RWPE1 (cell line): ENCODE measurements around the gene GAL3ST1.

ENCODE experiments used
- CTCF ChIA-PET: fragments of 350-600 bp; sonication (Branson Sonifier 250); formaldehyde crosslinking; extraction: SDS; loops from one replicate; lab custom pipeline; 2021; lab: Yijun Ruan, JAX
- POLR2A ChIA-PET: fragments of 400-600 bp; formaldehyde crosslinking; extraction: SDS; loops from one replicate; lab custom pipeline; 2020; ENCODE audit warnings: antibody characterized with exemption; ENCODE audit not compliant: low non-redundant PET; lab: Yijun Ruan, JAX
- DNase-seq: peaks from one replicate; pipeline ENCODE4 v3.0.0; 2012; ENCODE audit warnings: low spot score
- H3K27ac ChIP-seq: fragments of 450-650 bp; 2 replicates; pipeline ENCODE4 v1.5.1; 2017
- CTCF ChIP-seq: fragments of 450-650 bp; conservative IDR thresholded peaks from 2 replicates; pipeline ENCODE4 v1.5.1; 2017; ENCODE audit warnings: low read depth, mild to moderate bottlenecking

GAL3ST1 gene

GRCh38 chr22:30516731-30517130, 57.7 kb downstream of the GAL3ST1 start:
- H3K27ac ChIP-seq: no peak overlapping the region
- CTCF ChIA-PET: interaction anchor here (0.6 kb wide), 1 partner anchor 603 kb away, joined by 3 read pairs; no protein-coding TSS in a partner anchor
- no peak for TF ChIP-seq CTCF
- POLR2A ChIA-PET: no interaction called here
- DNase-seq: no peak

- no peak overlapping the region for H3K27ac ChIP-seq
- POLR2A ChIA-PET: no interaction called here
- CTCF ChIA-PET: interaction anchor here (0.6 kb wide), 1 partner anchor 602 kb away, joined by 3 read pairs; no protein-coding TSS in a partner anchor
- DNase-seq: no peak
- no peak for TF ChIP-seq CTCF
Measured at GRCh38 chr22:30516273-30516672, 58.2 kb downstream of the GAL3ST1 start.

- CTCF ChIA-PET: no interaction called here
Measured at GRCh38 chr22:30514252-30514651, 60.2 kb downstream of the GAL3ST1 start.

GRCh38 chr22:30513462-30513861, 61.0 kb downstream of the GAL3ST1 start:
- DNase-seq: no peak
- no peak overlapping the region for H3K27ac ChIP-seq
- TF ChIP-seq CTCF: no peak
- POLR2A ChIA-PET: no interaction called here
- CTCF ChIA-PET: interaction anchor here (0.6 to 0.7 kb wide), 3 partner anchors 10 to 285 kb away, joined by 3 to 6 read pairs (median 4); no protein-coding TSS in a partner anchor

More at GRCh38 chr22:30514252-30514651, 60.2 kb downstream of the GAL3ST1 start:
- POLR2A ChIA-PET: no interaction called here
- DNase-seq: no peak
- no peak overlapping the region for H3K27ac ChIP-seq
- TF ChIP-seq CTCF: no peak

GRCh38 chr22:30511911-30512310, 62.6 kb downstream of the GAL3ST1 start:
- ChIA-PET POLR2A (no interaction called here), CTCF (no interaction called here)
- DNase-seq: no peak
- no peak for TF ChIP-seq CTCF
- H3K27ac ChIP-seq: no peak overlapping the region

- no peak for DNase-seq
- POLR2A ChIA-PET: no interaction called here
- H3K27ac ChIP-seq: no peak overlapping the region
- CTCF ChIA-PET: interaction anchor here (0.7 kb wide), 1 partner anchor 1199 kb away, joined by 7 read pairs; no protein-coding TSS in a partner anchor
- no peak for TF ChIP-seq CTCF
Measured at GRCh38 chr22:30511109-30511508, 63.4 kb downstream of the GAL3ST1 start.
